ENCODE data around the gene CDC20. TPM values are rescaled to one million over a fixed set of nuclear protein-coding genes. Genes with fewer than 3 reads are reported as not detected.

The CDC20 gene
- total RNA-seq (2.7 TPM), polyA plus RNA-seq (ENCODE audit: insufficient read depth, low read depth, low replicate concordance) (3.9 TPM)
- long read RNA-seq, donor 1, transcript CDC20-202 (10 exons, 1,777 nt), result major isoform, 10 of 17 reads
- long read RNA-seq, donor 1, transcript CDC20-201 (11 exons, 1,675 nt), result minor isoform, 5 of 17 reads
- long read RNA-seq, donor 1, partial matches to known transcripts, result 0 of 17 reads
- long read RNA-seq, donor 1, other reads (novel, unspliced or antisense), result 0 of 17 reads
- long read RNA-seq, donor 2, transcript CDC20-201 (11 exons, 1,675 nt), result major isoform, 7 of 17 reads
- long read RNA-seq, donor 2, partial matches to known transcripts, result 5 of 17 reads
- long read RNA-seq, donor 2, other reads (novel, unspliced or antisense), result 0 of 17 reads
- long read RNA-seq, donor 3, transcript CDC20-201 (11 exons, 1,675 nt), result major isoform, 8 of 16 reads
- long read RNA-seq, donor 3, partial matches to known transcripts, result 5 of 16 reads
- long read RNA-seq, donor 3, other reads (novel, unspliced or antisense), result 0 of 16 reads
- long read RNA-seq, donor 4, transcript CDC20-202 (10 exons, 1,777 nt), result major isoform, 5 of 10 reads
- long read RNA-seq, donor 4, transcript CDC20-201 (11 exons, 1,675 nt), result major isoform, 5 of 10 reads
- long read RNA-seq, donor 4, partial matches to known transcripts, result 0 of 10 reads
- long read RNA-seq, donor 4, other reads (novel, unspliced or antisense), result 0 of 10 reads
- long read RNA-seq, donor 5, result 0 reads
- long read RNA-seq, donor 6, partial matches to known transcripts, result 0 of 7 reads
- long read RNA-seq, donor 6, other reads (novel, unspliced or antisense), result 0 of 7 reads
- long read RNA-seq, donor 7, partial matches to known transcripts, result 0 of 2 reads
- long read RNA-seq, donor 7, other reads (novel, unspliced or antisense), result 0 of 2 reads
- long read RNA-seq, donor 8, transcript CDC20-201 (11 exons, 1,675 nt), result major isoform, 5 of 7 reads
- long read RNA-seq, donor 8, partial matches to known transcripts, result 0 of 7 reads
- long read RNA-seq, donor 8, other reads (novel, unspliced or antisense), result 0 of 7 reads
- long read RNA-seq, donor 9, partial matches to known transcripts, result 0 of 3 reads
- long read RNA-seq, donor 9, other reads (novel, unspliced or antisense), result 0 of 3 reads
- long read RNA-seq, donor 10, partial matches to known transcripts, result 0 of 4 reads
- long read RNA-seq, donor 10, other reads (novel, unspliced or antisense), result 0 of 4 reads

GRCh38 chr1:43358746-43359693 lies at the start of gene CDC20:
Gene CDC20, plus strand, starts transcription at chr1:43358981. Its CDS starts 235 bp downstream, at chr1:43359216.
- Histone ChIP-seq H3K4me1 (ENCODE audit: control insufficient read depth in 2 of 3, insufficient read depth in 2 of 3, low read depth in 1 of 3, low read length in 3 of 3) (peaks cover 0 to 10% (median 6%) of the 10 kb centered on the region in 3 donors), H3K27me3 (ENCODE audit: control insufficient read depth, insufficient read depth, low read length) (no peaks in the 10 kb centered on the region), H3K4me3 (ENCODE audit: low read length in 3 of 3) (peak within 1 kb of the TSS; percentile 77 to 95 (median 87)), H3K9ac (ENCODE audit: low read length in 3 of 3) (peak within 1 kb of the TSS; percentile 62 to 89 (median 69)), H3K27ac (ENCODE audit: low read depth in 2 of 2, low read length in 2 of 2) (peak within 1 kb of the TSS; percentile 55 to 76), H3K36me3 (ENCODE audit: control insufficient read depth in 2 of 3, insufficient read depth in 3 of 3, low read length in 3 of 3) (peaks cover 3 to 12% (median 8%) of the 10 kb centered on the region in 3 donors), H3K9me3 (ENCODE audit: control insufficient read depth in 2 of 3, insufficient read depth in 1 of 3, low read length in 3 of 3) (no peaks in the 10 kb centered on the region)
- FAIRE-seq (peak; percentile 65), DNase-seq (peak; percentile 98 to 99 (median 99))
- intact Hi-C loops (cut with DNase I), result no loop called here
- TF ChIP-seq, protein P1, sequence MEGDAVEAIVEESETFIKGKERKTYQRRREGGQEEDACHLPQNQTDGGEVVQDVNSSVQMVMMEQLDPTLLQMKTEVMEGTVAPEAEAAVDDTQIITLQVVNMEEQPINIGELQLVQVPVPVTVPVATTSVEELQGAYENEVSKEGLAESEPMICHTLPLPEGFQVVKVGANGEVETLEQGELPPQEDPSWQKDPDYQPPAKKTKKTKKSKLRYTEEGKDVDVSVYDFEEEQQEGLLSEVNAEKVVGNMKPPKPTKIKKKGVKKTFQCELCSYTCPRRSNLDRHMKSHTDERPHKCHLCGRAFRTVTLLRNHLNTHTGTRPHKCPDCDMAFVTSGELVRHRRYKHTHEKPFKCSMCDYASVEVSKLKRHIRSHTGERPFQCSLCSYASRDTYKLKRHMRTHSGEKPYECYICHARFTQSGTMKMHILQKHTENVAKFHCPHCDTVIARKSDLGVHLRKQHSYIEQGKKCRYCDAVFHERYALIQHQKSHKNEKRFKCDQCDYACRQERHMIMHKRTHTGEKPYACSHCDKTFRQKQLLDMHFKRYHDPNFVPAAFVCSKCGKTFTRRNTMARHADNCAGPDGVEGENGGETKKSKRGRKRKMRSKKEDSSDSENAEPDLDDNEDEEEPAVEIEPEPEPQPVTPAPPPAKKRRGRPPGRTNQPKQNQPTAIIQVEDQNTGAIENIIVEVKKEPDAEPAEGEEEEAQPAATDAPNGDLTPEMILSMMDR (IDR thresholded peaks at IDR 0.05; ENCODE audit: borderline replicate concordance, extremely low read depth, insufficient read depth), result no peak

GRCh38 chr1:43309405-43310025 lies 49.3 kb upstream of the CDC20 start:
- TF ChIP-seq, protein P1 (IDR thresholded peaks at IDR 0.05; ENCODE audit: borderline replicate concordance, extremely low read depth, insufficient read depth), result no peak
- intact Hi-C loops (cut with DNase I), result no loop called here
- Histone ChIP-seq H3K4me3 (ENCODE audit: low read length in 3 of 3) (no peak overlapping the region), H3K36me3 (ENCODE audit: control insufficient read depth in 2 of 3, insufficient read depth in 3 of 3, low read length in 3 of 3) (peaks cover 0 to 3% (median 0%) of the 10 kb centered on the region in 3 donors), H3K27me3 (ENCODE audit: control insufficient read depth, insufficient read depth, low read length) (no peaks in the 10 kb centered on the region), H3K4me1 (ENCODE audit: control insufficient read depth in 2 of 3, insufficient read depth in 2 of 3, low read depth in 1 of 3, low read length in 3 of 3) (peaks cover 0 to 8% (median 0%) of the 10 kb centered on the region in 3 donors), H3K9me3 (ENCODE audit: control insufficient read depth in 2 of 3, insufficient read depth in 1 of 3, low read length in 3 of 3) (no peaks in the 10 kb centered on the region), H3K27ac (ENCODE audit: low read depth in 2 of 2, low read length in 2 of 2) (no peak overlapping the region), H3K9ac (ENCODE audit: low read length in 3 of 3) (no peak overlapping the region)
- DNase-seq (no peak), FAIRE-seq (no peak)

All from kidney (tissue), 22 donors.